ENCODE results near the gene TET3. TPM values are rescaled to one million over a fixed set of nuclear protein-coding genes. Genes with fewer than 3 reads are reported as not detected.

Gene TET3
- total RNA-seq, 1 donor from 2014 or later: 19.2 TPM

- intact Hi-C loops (cut with micrococcal nuclease): no loop called here
These were observed 18.9 kb downstream of the TET3 start for GRCh38 chr2:74003494-74004211.

GRCh38 chr2:74004212-74005182 is 19.8 kb downstream of the TET3 start:
- intact Hi-C loops (cut with micrococcal nuclease): no loop called here

- intact Hi-C loops (cut with micrococcal nuclease): no loop called here
These were observed 21.1 kb downstream of the TET3 start for GRCh38 chr2:74005786-74006185.

GRCh38 chr2:74006459-74006858 is 21.7 kb downstream of the TET3 start:
- intact Hi-C loops (cut with micrococcal nuclease): no loop called here

- intact Hi-C loops (cut with micrococcal nuclease): no loop called here
These were observed 22.4 kb downstream of the TET3 start for GRCh38 chr2:74007121-74007520.

- intact Hi-C loops (cut with micrococcal nuclease): no loop called here
These were observed 23.0 kb downstream of the TET3 start for GRCh38 chr2:74007711-74008110.

- intact Hi-C loops (cut with micrococcal nuclease): no loop called here
These were observed 24.2 kb downstream of the TET3 start for GRCh38 chr2:74008761-74009395.

- intact Hi-C loops (cut with micrococcal nuclease): no loop called here
These were observed 24.9 kb downstream of the TET3 start for GRCh38 chr2:74009577-74009976.

GRCh38 chr2:74010087-74010541 is 25.4 kb downstream of the TET3 start:
- intact Hi-C loops (cut with micrococcal nuclease): no loop called here

GRCh38 chr2:74011246-74011645 is 26.5 kb downstream of the TET3 start:
- intact Hi-C loops (cut with micrococcal nuclease): no loop called here

GRCh38 chr2:74014813-74015212 is 30.1 kb downstream of the TET3 start:
- intact Hi-C loops (cut with micrococcal nuclease): no loop called here

- intact Hi-C loops (cut with micrococcal nuclease): no loop called here
These were observed 32.5 kb downstream of the TET3 start for GRCh38 chr2:74017223-74017622.

- intact Hi-C loops (cut with micrococcal nuclease): no loop called here
These were observed 34.8 kb downstream of the TET3 start for GRCh38 chr2:74019516-74019915.

- intact Hi-C loops (cut with micrococcal nuclease): no loop called here
These were observed 36.1 kb downstream of the TET3 start for GRCh38 chr2:74020702-74021406.

GRCh38 chr2:74021407-74021755 is 36.7 kb downstream of the TET3 start:
- intact Hi-C loops (cut with micrococcal nuclease): no loop called here

- intact Hi-C loops (cut with micrococcal nuclease): no loop called here
These were observed 39.5 kb downstream of the TET3 start for GRCh38 chr2:74024216-74024615.

GRCh38 chr2:74025971-74026612 is 41.4 kb downstream of the TET3 start:
- intact Hi-C loops (cut with micrococcal nuclease): no loop called here

GRCh38 chr2:74026687-74027241 is 42.1 kb downstream of the TET3 start:
- intact Hi-C loops (cut with micrococcal nuclease): no loop called here

GRCh38 chr2:74027496-74027895 is 42.8 kb downstream of the TET3 start:
- intact Hi-C loops (cut with micrococcal nuclease): no loop called here

- intact Hi-C loops (cut with micrococcal nuclease): no loop called here
These were observed 43.6 kb downstream of the TET3 start for GRCh38 chr2:74028290-74028689.

Measured in T-helper 2 cell treated with Interferon-gamma antibody and Interleukin-4, amounts not matched to agents 100 ng/mL and 5 ng/mL, for 36 hours (primary cell).